ENCODE data around the gene GARIN5A. TPM values are rescaled to one million over a fixed set of nuclear protein-coding genes. Genes with fewer than 3 reads are reported as not detected.

Gene GARIN5A
- total RNA-seq, 1 donor = 0.36 TPM

DNA sequence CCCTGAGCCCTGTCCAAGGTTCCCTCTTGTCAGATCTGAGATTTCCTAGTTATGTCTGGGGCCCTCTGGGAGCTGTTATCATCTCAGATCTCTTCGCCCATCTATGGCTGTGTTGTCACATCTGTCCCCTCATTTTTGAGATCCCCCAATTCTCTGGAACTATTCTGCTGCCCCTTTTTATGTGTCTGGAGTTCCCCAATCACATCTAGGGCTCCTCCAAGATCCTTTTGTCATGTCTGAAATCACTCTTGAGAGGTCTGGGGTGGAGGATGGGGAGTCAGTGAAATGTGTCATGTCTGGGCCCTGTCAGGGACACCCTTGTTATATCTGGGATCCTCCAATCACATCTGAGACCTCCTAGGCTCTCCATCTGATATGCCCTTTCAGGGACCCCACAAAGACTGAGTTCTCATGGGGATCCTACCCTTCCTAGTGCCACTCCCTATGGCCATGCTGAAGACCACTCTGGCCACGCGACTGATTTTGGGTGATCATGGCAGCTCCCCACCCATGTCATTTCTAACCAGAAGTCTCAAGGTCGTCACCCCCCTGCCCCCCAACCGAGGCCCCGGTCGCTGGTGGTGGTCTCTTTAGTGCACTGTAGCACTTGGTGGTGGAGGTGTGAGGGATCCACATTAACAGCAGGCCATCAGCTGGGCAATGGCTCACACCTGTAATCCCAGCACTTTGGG is 47.7 kb downstream of the GARIN5A start:
- Histone ChIP-seq H3K27ac (ENCODE audit: low read depth, low read length) (no peak overlapping the region), H3K4me2 (ENCODE audit: insufficient read depth, low read length) (no peak overlapping the region), H3K4me1 (ENCODE audit: insufficient read depth, low read length) (peaks cover 5% of the 10 kb centered on the region), H3K36me3 (ENCODE audit: insufficient read depth, low read length) (no peaks in the 10 kb centered on the region), H4K20me1 (ENCODE audit: insufficient read depth, low read length) (no peaks in the 10 kb centered on the region), H3K9me3 (ENCODE audit: low read depth, low read length) (no peaks in the 10 kb centered on the region), H3K79me2 (ENCODE audit: insufficient read depth, low read length) (no peaks in the 10 kb centered on the region), H3K4me3 (ENCODE audit: insufficient read depth, low read length) (no peak overlapping the region), H2AFZ (ENCODE audit: low read length) (no peak overlapping the region), H3K27me3 (ENCODE audit: insufficient read depth, low read length) (peaks cover 22% of the 10 kb centered on the region)
- TF ChIP-seq, protein P1, sequence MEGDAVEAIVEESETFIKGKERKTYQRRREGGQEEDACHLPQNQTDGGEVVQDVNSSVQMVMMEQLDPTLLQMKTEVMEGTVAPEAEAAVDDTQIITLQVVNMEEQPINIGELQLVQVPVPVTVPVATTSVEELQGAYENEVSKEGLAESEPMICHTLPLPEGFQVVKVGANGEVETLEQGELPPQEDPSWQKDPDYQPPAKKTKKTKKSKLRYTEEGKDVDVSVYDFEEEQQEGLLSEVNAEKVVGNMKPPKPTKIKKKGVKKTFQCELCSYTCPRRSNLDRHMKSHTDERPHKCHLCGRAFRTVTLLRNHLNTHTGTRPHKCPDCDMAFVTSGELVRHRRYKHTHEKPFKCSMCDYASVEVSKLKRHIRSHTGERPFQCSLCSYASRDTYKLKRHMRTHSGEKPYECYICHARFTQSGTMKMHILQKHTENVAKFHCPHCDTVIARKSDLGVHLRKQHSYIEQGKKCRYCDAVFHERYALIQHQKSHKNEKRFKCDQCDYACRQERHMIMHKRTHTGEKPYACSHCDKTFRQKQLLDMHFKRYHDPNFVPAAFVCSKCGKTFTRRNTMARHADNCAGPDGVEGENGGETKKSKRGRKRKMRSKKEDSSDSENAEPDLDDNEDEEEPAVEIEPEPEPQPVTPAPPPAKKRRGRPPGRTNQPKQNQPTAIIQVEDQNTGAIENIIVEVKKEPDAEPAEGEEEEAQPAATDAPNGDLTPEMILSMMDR (IDR thresholded peaks at IDR 0.05; ENCODE audit: extremely low read depth, low read depth, low read length) = no peak
- peak; percentile 31 for DNase-seq (ENCODE audit: insufficient read length, low spot score, missing footprints)

DNA sequence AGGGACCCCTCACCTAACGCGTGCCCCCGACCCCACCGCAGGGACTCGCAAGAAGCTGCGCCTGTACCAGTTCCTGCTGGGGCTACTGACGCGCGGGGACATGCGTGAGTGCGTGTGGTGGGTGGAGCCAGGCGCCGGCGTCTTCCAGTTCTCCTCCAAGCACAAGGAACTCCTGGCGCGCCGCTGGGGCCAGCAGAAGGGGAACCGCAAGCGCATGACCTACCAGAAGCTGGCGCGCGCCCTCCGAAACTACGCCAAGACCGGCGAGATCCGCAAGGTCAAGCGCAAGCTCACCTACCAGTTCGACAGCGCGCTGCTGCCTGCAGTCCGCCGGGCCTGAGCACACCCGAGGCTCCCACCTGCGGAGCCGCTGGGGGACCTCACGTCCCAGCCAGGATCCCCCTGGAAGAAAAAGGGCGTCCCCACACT is 48.6 kb downstream of the GARIN5A start:
- peak; percentile 90 for DNase-seq (ENCODE audit: insufficient read length, low spot score, missing footprints)
- Histone ChIP-seq H3K4me2 (ENCODE audit: insufficient read depth, low read length) (peak overlapping the region; percentile 67), H4K20me1 (ENCODE audit: insufficient read depth, low read length) (no peaks in the 10 kb centered on the region), H2AFZ (ENCODE audit: low read length) (peak overlapping the region; percentile 77), H3K36me3 (ENCODE audit: insufficient read depth, low read length) (no peaks in the 10 kb centered on the region), H3K9me3 (ENCODE audit: low read depth, low read length) (no peaks in the 10 kb centered on the region), H3K27ac (ENCODE audit: low read depth, low read length) (no peak overlapping the region), H3K4me1 (ENCODE audit: insufficient read depth, low read length) (peaks cover 5% of the 10 kb centered on the region), H3K27me3 (ENCODE audit: insufficient read depth, low read length) (peaks cover 20% of the 10 kb centered on the region), H3K4me3 (ENCODE audit: insufficient read depth, low read length) (peak overlapping the region; percentile 45), H3K79me2 (ENCODE audit: insufficient read depth, low read length) (no peaks in the 10 kb centered on the region)
- TF ChIP-seq, protein P1 (IDR thresholded peaks at IDR 0.05; ENCODE audit: extremely low read depth, low read depth, low read length) = no peak

DNA sequence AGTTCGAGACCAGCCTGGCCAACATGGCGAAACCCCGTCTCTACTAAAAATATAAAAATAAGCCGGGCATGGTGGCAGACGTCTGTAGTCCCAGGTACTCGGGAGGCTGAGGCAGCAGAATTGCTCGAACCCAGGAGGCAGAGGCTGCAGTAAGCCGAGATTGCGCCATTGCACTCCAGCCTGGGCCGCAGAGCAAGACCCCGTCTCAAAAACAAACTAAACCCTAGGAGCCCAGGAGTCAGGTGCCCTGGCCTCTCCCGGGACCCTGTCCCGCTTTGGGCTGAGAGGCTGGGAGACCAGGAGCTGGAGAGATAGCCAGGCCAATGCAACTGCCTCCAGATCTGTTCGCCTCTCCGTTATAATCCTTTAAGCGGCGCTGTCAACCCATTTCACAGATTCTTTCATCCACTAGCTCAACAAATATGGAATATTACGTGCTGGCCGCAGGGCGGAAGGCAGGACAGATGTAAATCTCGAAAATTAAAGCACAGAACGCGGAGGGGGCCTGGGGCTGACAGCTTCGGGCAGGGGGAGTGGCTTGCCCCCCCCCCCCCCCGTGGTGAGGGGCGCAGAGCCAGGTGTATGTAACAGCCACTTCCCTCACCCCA is 49.2 kb downstream of the GARIN5A start:
- peaks cover 14% of the 10 kb centered on the region for H3K27me3 ChIP-seq (ENCODE audit: insufficient read depth, low read length)
- no peak overlapping the region for H3K27ac ChIP-seq (ENCODE audit: low read depth, low read length)
- H2AFZ ChIP-seq (ENCODE audit: low read length) = peak overlapping the region; percentile 77
- peak; percentile 58 for DNase-seq (ENCODE audit: insufficient read length, low spot score, missing footprints)
- H3K79me2 ChIP-seq (ENCODE audit: insufficient read depth, low read length) = no peaks in the 10 kb centered on the region
- no peaks in the 10 kb centered on the region for H3K36me3 ChIP-seq (ENCODE audit: insufficient read depth, low read length)
- H3K9me3 ChIP-seq (ENCODE audit: low read depth, low read length) = no peaks in the 10 kb centered on the region
- H4K20me1 ChIP-seq (ENCODE audit: insufficient read depth, low read length) = no peaks in the 10 kb centered on the region
- TF ChIP-seq, protein P1 (IDR thresholded peaks at IDR 0.05; ENCODE audit: extremely low read depth, low read depth, low read length) = no peak
- peaks cover 5% of the 10 kb centered on the region for H3K4me1 ChIP-seq (ENCODE audit: insufficient read depth, low read length)
- peak overlapping the region; percentile 45 for H3K4me3 ChIP-seq (ENCODE audit: insufficient read depth, low read length)
- H3K4me2 ChIP-seq (ENCODE audit: insufficient read depth, low read length) = peak overlapping the region; percentile 67

DNA sequence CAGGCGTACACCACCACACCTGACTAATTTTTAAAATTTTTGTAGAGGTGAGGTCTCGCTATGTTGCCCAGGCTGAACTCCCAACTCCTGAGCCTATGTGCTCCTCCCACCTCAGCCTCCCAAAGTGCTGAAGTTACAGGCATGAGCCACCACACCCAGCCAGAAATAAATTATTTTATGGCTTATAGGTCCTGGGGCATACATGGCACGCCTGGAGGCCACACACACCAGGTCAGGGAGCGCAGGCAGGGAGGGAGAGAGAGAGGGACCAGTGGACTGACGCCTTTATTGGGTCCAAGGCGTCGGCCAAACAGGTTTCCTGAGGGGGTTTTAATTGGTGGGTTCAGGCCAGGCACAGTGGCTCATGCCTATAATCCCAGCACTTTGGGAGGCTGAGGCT is 51.1 kb downstream of the GARIN5A start:
- TF ChIP-seq, protein P1 (IDR thresholded peaks at IDR 0.05; ENCODE audit: extremely low read depth, low read depth, low read length) = no peak
- H4K20me1 ChIP-seq (ENCODE audit: insufficient read depth, low read length) = no peaks in the 10 kb centered on the region
- H3K27me3 ChIP-seq (ENCODE audit: insufficient read depth, low read length) = peaks cover 8% of the 10 kb centered on the region
- no peak overlapping the region for H2AFZ ChIP-seq (ENCODE audit: low read length)
- H3K4me2 ChIP-seq (ENCODE audit: insufficient read depth, low read length) = no peak overlapping the region
- no peaks in the 10 kb centered on the region for H3K79me2 ChIP-seq (ENCODE audit: insufficient read depth, low read length)
- H3K4me1 ChIP-seq (ENCODE audit: insufficient read depth, low read length) = no peaks in the 10 kb centered on the region
- no peaks in the 10 kb centered on the region for H3K36me3 ChIP-seq (ENCODE audit: insufficient read depth, low read length)
- no peak overlapping the region for H3K27ac ChIP-seq (ENCODE audit: low read depth, low read length)
- no peak overlapping the region for H3K4me3 ChIP-seq (ENCODE audit: insufficient read depth, low read length)
- no peaks in the 10 kb centered on the region for H3K9me3 ChIP-seq (ENCODE audit: low read depth, low read length)
- peak; percentile 67 for DNase-seq (ENCODE audit: insufficient read length, low spot score, missing footprints)
